ENCODE results near the gene CACNA1C.
A peak's percentile ranks its signal among the peaks of the same experiment; 100 is the strongest.
"Not testable (repeated sequence)": the region's sequence is repeated elsewhere in the genome, so short reads cannot be mapped to it uniquely, and the experiment has no call there.

Gene CACNA1C

GRCh38 chr12:2244013-2244861, 191.4 kb downstream of the CACNA1C start:
- H3K4me3 ChIP-seq (ENCODE audit: low read length) = no peak overlapping the region
- peaks cover 25% of the 10 kb centered on the region for H3K4me1 ChIP-seq (ENCODE audit: control insufficient read depth, insufficient read depth, low read length)
- peak overlapping the region; percentile 43 for H3K9ac ChIP-seq (ENCODE audit: low read length)
- no peaks in the 10 kb centered on the region for H3K36me3 ChIP-seq (ENCODE audit: control insufficient read depth, insufficient read depth, low read length, severe bottlenecking)
- H3K9me3 ChIP-seq (ENCODE audit: control insufficient read depth, low read length) = no peaks in the 10 kb centered on the region
- peak; percentile 92 for DNase-seq (ENCODE audit: low read depth)
- H3K27me3 ChIP-seq (replicated peaks; ENCODE audit: control insufficient read depth, insufficient read depth, low read length) = no peaks in the 10 kb centered on the region

DNA sequence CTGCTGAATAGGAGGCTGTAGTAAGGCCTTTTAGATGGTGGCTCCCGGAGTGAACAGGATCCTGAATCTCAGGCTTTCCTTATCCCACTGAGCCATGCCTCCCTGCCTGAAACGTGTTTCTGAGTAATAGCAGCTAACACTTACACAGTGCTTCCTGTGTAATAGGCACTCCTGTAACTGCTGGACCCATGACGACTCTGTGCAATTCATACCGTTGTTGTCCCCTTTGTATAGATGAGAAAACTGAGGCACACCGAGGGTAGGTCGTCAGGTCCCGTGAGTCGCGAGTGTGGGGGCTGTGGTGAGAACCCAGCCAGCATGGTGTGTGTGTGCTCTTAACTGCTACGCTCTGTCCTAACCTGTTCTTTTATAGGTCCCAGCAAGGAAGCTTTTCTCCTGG, 193.6 kb downstream of the CACNA1C start:
- Histone ChIP-seq H3K27me3 (replicated peaks; ENCODE audit: control insufficient read depth, insufficient read depth, low read length) (no peaks in the 10 kb centered on the region), H3K4me1 (ENCODE audit: control insufficient read depth, insufficient read depth, low read length) (peaks cover 25% of the 10 kb centered on the region), H3K9ac (ENCODE audit: low read length) (no peak overlapping the region), H3K36me3 (ENCODE audit: control insufficient read depth, insufficient read depth, low read length, severe bottlenecking) (no peaks in the 10 kb centered on the region), H3K9me3 (ENCODE audit: control insufficient read depth, low read length) (no peaks in the 10 kb centered on the region), H3K4me3 (ENCODE audit: low read length) (no peak overlapping the region)
- no peak for DNase-seq (ENCODE audit: low read depth)

DNA sequence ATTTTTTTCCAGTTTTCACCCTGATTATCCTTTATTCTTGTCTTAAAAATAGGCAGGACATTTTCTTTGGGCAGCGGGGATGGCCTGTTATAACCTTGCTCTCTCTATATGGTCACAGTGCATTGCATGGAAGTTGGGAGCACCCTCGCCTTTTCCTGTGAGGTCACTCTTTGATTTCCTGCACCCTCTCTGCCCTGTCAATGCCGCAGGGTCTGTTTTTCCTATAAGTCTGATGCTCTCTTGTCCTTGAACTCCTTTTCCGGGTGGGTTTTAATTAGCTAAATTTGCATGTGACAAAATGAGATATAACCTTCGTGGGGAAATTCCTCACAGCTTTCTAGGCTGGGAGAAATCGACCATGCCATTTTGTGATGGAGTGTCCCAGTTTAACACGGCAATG, 194.3 kb downstream of the CACNA1C start:
- H3K9ac ChIP-seq (ENCODE audit: low read length) = no peak overlapping the region
- H3K4me3 ChIP-seq (ENCODE audit: low read length) = no peak overlapping the region
- H3K4me1 ChIP-seq (ENCODE audit: control insufficient read depth, insufficient read depth, low read length) = peaks cover 25% of the 10 kb centered on the region
- no peaks in the 10 kb centered on the region for H3K36me3 ChIP-seq (ENCODE audit: control insufficient read depth, insufficient read depth, low read length, severe bottlenecking)
- H3K27me3 ChIP-seq (replicated peaks; ENCODE audit: control insufficient read depth, insufficient read depth, low read length) = no peaks in the 10 kb centered on the region
- DNase-seq (ENCODE audit: low read depth) = no peak
- H3K9me3 ChIP-seq (ENCODE audit: control insufficient read depth, low read length) = no peaks in the 10 kb centered on the region

- Histone ChIP-seq H3K9ac (ENCODE audit: low read length) (no peak overlapping the region), H3K4me3 (ENCODE audit: low read length) (no peak overlapping the region), H3K27me3 (replicated peaks; ENCODE audit: control insufficient read depth, insufficient read depth, low read length) (no peaks in the 10 kb centered on the region), H3K4me1 (ENCODE audit: control insufficient read depth, insufficient read depth, low read length) (peaks cover 25% of the 10 kb centered on the region), H3K36me3 (ENCODE audit: control insufficient read depth, insufficient read depth, low read length, severe bottlenecking) (no peaks in the 10 kb centered on the region), H3K9me3 (ENCODE audit: control insufficient read depth, low read length) (no peaks in the 10 kb centered on the region)
- no peak for DNase-seq (ENCODE audit: low read depth)
These were observed 194.8 kb downstream of the CACNA1C start for GRCh38 chr12:2247596-2247995.

DNA sequence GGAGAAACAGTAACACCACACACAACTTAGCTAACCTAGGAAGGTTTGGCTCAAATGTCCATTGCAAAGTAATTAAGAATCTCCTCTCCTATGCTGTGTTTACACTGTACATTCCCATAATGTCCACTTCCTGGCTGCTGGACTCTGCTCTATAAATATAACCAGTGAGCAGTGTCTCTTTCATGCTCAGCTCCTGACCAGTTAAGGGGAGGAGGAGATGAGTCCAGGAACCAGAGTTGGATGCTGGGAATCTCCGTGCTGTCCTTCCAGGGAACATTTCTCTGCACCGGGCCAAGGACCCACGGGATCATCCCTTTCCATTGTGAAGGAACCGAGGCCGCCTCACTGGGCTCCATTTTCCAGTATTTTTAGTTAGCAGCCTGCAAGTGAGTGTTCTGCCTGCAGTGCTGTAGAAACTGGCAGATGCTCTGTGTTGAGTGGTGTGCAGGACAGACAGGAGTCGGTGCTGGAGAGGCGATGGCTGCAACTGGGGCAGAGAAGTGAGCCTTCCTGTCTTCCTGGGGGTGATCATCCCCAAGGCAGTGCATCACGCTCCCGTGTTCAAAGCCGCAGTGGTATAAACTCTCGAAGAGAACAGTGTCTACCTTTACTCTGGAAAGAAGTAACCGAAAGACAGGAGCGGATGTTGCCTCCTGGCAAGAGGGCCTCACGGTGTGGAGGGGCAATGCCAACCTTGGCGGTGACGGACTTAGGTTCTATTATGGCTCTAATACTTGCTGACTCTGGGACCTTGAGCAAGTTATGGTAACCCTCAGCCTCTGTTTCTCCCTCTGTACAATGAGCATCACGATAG, 195.5 kb downstream of the CACNA1C start:
- Histone ChIP-seq H3K36me3 (ENCODE audit: control insufficient read depth, insufficient read depth, low read length, severe bottlenecking) (no peaks in the 10 kb centered on the region), H3K9ac (ENCODE audit: low read length) (no peak overlapping the region), H3K27me3 (replicated peaks; ENCODE audit: control insufficient read depth, insufficient read depth, low read length) (no peaks in the 10 kb centered on the region), H3K4me1 (ENCODE audit: control insufficient read depth, insufficient read depth, low read length) (peaks cover 24% of the 10 kb centered on the region), H3K9me3 (ENCODE audit: control insufficient read depth, low read length) (no peaks in the 10 kb centered on the region), H3K4me3 (ENCODE audit: low read length) (no peak overlapping the region)
- DNase-seq (ENCODE audit: low read depth) = peak; percentile 58

DNA sequence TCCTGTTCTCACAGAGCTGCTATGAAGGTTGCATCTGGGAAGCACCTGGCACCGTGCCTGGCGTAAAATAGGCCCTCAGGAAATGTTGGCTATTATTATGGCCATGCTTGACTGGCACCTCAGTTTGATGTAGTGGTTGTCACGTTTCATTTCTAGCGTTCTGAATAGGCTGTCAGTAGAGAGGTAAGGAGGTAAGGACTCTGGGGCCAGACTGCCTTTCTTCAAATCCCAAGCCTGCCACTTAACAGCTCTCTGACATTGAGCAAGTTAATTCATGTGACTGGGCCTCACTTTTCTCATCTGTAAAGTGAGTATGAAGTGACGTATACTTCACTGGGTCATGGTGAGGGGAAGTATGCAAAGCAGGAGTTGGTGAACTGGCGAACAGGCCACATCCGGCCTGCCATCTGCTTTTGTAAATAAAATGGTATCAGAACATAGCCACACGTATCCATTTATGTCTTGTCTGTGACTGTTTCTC, 196.2 kb downstream of the CACNA1C start:
- Histone ChIP-seq H3K4me3 (ENCODE audit: low read length) (no peak overlapping the region), H3K36me3 (ENCODE audit: control insufficient read depth, insufficient read depth, low read length, severe bottlenecking) (no peaks in the 10 kb centered on the region), H3K27me3 (replicated peaks; ENCODE audit: control insufficient read depth, insufficient read depth, low read length) (no peaks in the 10 kb centered on the region), H3K9ac (ENCODE audit: low read length) (no peak overlapping the region), H3K9me3 (ENCODE audit: control insufficient read depth, low read length) (no peaks in the 10 kb centered on the region), H3K4me1 (ENCODE audit: control insufficient read depth, insufficient read depth, low read length) (peaks cover 18% of the 10 kb centered on the region)
- peak; percentile 45 for DNase-seq (ENCODE audit: low read depth)

- Histone ChIP-seq H3K27me3 (replicated peaks; ENCODE audit: control insufficient read depth, insufficient read depth, low read length) (no peaks in the 10 kb centered on the region), H3K4me3 (ENCODE audit: low read length) (no peak overlapping the region), H3K4me1 (ENCODE audit: control insufficient read depth, insufficient read depth, low read length) (no peaks in the 10 kb centered on the region), H3K9me3 (ENCODE audit: control insufficient read depth, low read length) (no peaks in the 10 kb centered on the region), H3K9ac (ENCODE audit: low read length) (no peak overlapping the region), H3K36me3 (ENCODE audit: control insufficient read depth, insufficient read depth, low read length, severe bottlenecking) (no peaks in the 10 kb centered on the region)
- DNase-seq (ENCODE audit: low read depth) = peak; percentile 24
These were observed 198.0 kb downstream of the CACNA1C start for GRCh38 chr12:2250797-2251196.

- Histone ChIP-seq H3K9ac (ENCODE audit: low read length) (no peak overlapping the region), H3K36me3 (ENCODE audit: control insufficient read depth, insufficient read depth, low read length, severe bottlenecking) (no peaks in the 10 kb centered on the region), H3K9me3 (ENCODE audit: control insufficient read depth, low read length) (no peaks in the 10 kb centered on the region), H3K4me1 (ENCODE audit: control insufficient read depth, insufficient read depth, low read length) (no peaks in the 10 kb centered on the region), H3K27me3 (replicated peaks; ENCODE audit: control insufficient read depth, insufficient read depth, low read length) (no peaks in the 10 kb centered on the region), H3K4me3 (ENCODE audit: low read length) (no peak overlapping the region)
- DNase-seq (ENCODE audit: low read depth) = peak; percentile 38
These were observed 198.9 kb downstream of the CACNA1C start for GRCh38 chr12:2251526-2252209.

DNA sequence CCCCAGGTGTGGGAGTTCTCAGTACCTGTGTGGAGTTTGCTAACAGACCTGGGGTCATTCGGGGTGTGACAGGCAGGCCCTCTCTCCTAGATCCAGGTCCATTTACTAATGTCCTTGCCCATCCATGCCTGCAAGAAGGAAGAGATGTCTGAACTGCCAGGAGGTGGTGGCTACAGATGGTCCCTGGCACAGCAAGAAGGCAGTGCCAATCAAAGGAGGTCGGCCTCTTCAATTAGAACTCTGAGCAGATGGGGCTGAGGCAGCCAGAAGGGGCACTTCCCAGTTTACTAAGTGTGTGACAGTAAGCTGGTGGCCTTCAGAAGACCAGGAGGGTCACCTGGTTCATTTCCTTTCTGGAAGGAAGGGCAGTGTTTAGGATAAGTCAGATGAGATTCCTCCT, 202.5 kb downstream of the CACNA1C start:
- Histone ChIP-seq H3K9me3 (ENCODE audit: control insufficient read depth, low read length) (no peaks in the 10 kb centered on the region), H3K9ac (ENCODE audit: low read length) (no peak overlapping the region), H3K4me3 (ENCODE audit: low read length) (no peak overlapping the region), H3K36me3 (ENCODE audit: control insufficient read depth, insufficient read depth, low read length, severe bottlenecking) (no peaks in the 10 kb centered on the region), H3K4me1 (ENCODE audit: control insufficient read depth, insufficient read depth, low read length) (peaks cover 10% of the 10 kb centered on the region), H3K27me3 (replicated peaks; ENCODE audit: control insufficient read depth, insufficient read depth, low read length) (no peaks in the 10 kb centered on the region)
- DNase-seq (ENCODE audit: low read depth) = no peak

DNA sequence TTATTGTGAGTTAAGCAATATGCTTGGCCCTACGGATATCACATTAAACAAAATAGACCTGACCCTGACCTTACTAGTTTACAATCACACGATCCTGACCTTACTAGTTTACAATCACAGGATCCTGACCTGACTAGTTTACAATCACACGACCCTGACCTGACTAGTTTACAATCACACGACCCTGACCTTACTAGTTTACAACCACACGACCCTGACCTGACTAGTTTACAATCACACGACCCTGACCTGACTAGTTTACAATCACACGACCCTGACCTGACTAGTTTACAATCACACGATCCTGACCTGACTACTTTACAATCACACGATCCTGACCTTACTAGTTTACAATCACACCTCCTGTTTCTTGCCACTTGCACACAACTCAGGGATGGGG, 202.9 kb downstream of the CACNA1C start:
- not testable (repeated sequence) for H3K36me3 ChIP-seq (ENCODE audit: control insufficient read depth, insufficient read depth, low read length, severe bottlenecking); DNase-seq (ENCODE audit: low read depth); H3K9ac ChIP-seq (ENCODE audit: low read length); H3K4me3 ChIP-seq (ENCODE audit: low read length); H3K27me3 ChIP-seq (replicated peaks; ENCODE audit: control insufficient read depth, insufficient read depth, low read length); H3K4me1 ChIP-seq (ENCODE audit: control insufficient read depth, insufficient read depth, low read length); H3K9me3 ChIP-seq (ENCODE audit: control insufficient read depth, low read length)

DNA sequence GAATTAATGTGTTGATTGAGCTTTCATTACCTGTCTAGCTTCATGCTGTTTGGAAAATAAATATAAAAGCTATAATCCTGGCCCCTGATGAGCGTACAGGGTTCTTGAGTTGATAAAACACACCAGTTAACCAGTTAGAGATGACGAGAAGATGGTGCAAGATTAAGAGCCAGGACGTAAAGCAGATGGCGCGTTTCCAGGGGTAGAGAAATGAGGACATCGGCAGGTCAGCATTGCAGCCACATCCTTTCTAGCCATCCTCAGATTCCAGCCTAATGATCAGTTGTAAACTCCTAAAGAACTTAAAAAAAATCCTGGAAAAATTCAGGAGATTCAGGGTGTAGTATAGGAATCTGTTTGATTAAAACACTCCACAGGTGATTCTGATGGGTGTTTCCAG, 203.7 kb downstream of the CACNA1C start:
- DNase-seq (ENCODE audit: low read depth) = no peak

More for the DNA sequence above, 203.7 kb downstream of the CACNA1C start:
- Histone ChIP-seq H3K9me3 (ENCODE audit: control insufficient read depth, low read length) (no peaks in the 10 kb centered on the region), H3K4me1 (ENCODE audit: control insufficient read depth, insufficient read depth, low read length) (peaks cover 10% of the 10 kb centered on the region), H3K4me3 (ENCODE audit: low read length) (no peak overlapping the region), H3K36me3 (ENCODE audit: control insufficient read depth, insufficient read depth, low read length, severe bottlenecking) (no peaks in the 10 kb centered on the region), H3K27me3 (replicated peaks; ENCODE audit: control insufficient read depth, insufficient read depth, low read length) (no peaks in the 10 kb centered on the region), H3K9ac (ENCODE audit: low read length) (no peak overlapping the region)
